Smooth muscle cell (in vitro differentiated cells): ENCODE measurements around the gene MCCC1. TPM values are rescaled to one million over a fixed set of nuclear protein-coding genes. Genes with fewer than 3 reads are reported as not detected.

Source experiments
- DNase-seq: peaks from one replicate; lab custom pipeline; 2025; ENCODE audit not compliant: unreplicated experiment; lab: John Stamatoyannopoulos, UW
- H2AFZ ChIP-seq: fragments of 200-600 bp; sonication (generic); 2 replicates; pipeline ENCODE4 v1.6.0; 2016; ENCODE audit warnings: antibody characterized with exemption, low read depth, mild to moderate bottlenecking
- H3F3A ChIP-seq: fragments of 200-600 bp; sonication (generic); 2 replicates; pipeline ENCODE4 v1.6.0; 2017; ENCODE audit warnings: antibody characterized with exemption, low read depth
- H3K27ac ChIP-seq: fragments of 200-600 bp; sonication (generic); 2 replicates; pipeline ENCODE4 v1.5.1; 2016; ENCODE audit warnings: low read depth, mild to moderate bottlenecking
- H3K27me3 ChIP-seq: fragments of 200-600 bp; sonication (generic); 2 replicates; pipeline ENCODE4 v1.6.1; 2016; ENCODE audit warnings: low read depth, mild to moderate bottlenecking
- H3K36me3 ChIP-seq: fragments of 200-600 bp; sonication (generic); 2 replicates; pipeline ENCODE4 v1.5.1; 2016; ENCODE audit warnings: low read depth
- H3K4me1 ChIP-seq: fragments of 200-600 bp; sonication (generic); 2 replicates; pipeline ENCODE4 v1.5.1; 2016; ENCODE audit warnings: low read depth
- H3K4me2 ChIP-seq: fragments of 200-600 bp; sonication (generic); 2 replicates; pipeline ENCODE4 v1.6.0; 2016; ENCODE audit warnings: mild to moderate bottlenecking
- H3K4me3 ChIP-seq: fragments of 200-600 bp; sonication (generic); 2 replicates; pipeline ENCODE4 v1.5.1; 2016; ENCODE audit warnings: mild to moderate bottlenecking
- H3K79me2 ChIP-seq: fragments of 200-600 bp; sonication (generic); 2 replicates; pipeline ENCODE4 v1.6.0; 2016; ENCODE audit warnings: low read depth, mild to moderate bottlenecking
- H3K9ac ChIP-seq: fragments of 200-600 bp; sonication (generic); 2 replicates; pipeline ENCODE4 v1.6.0; 2016; ENCODE audit warnings: low read depth
- H3K9me3 ChIP-seq: fragments of 200-600 bp; sonication (generic); replicated peaks from 2 replicates; pipeline ENCODE4 v1.5.1; 2016; ENCODE audit warnings: low read depth
- H4K20me1 ChIP-seq: fragments of 200-600 bp; sonication (generic); 2 replicates; pipeline ENCODE4 v1.6.0; 2016; ENCODE audit warnings: low read depth
- CTCF ChIP-seq: fragments of 200-600 bp; sonication (generic); IDR thresholded peaks from 2 replicates; pipeline ENCODE4 v1.5.1; 2017; ENCODE audit warnings: borderline replicate concordance, mild to moderate bottlenecking, antibody characterized with exemption; ENCODE audit not compliant: insufficient read depth, poor library complexity, severe bottlenecking
- WGBS: methylation state at CpG from one replicate; pipeline ENCODE4 v1.1.7; 2016; ENCODE audit warnings: low lambda C conversion rate; 5-methylcytosine and 5-hydroxymethylcytosine counted together
- polyA plus RNA-seq: library from polyadenylated mRNA; unstranded; fragments of >200 nt; fragmentation: Nextera tagmentation; extraction: Ambion mirVana; gene quantifications from 2 replicates; pipeline ENCODE4 v1.2.1, GENCODE V29; 2016
- total RNA-seq: library from RNA; depleted of rRNA; stranded (reverse); fragments of >200 nt; gene quantifications from 2 replicates; pipeline ENCODE4 v1.2.3, GENCODE V29; 2014

MCCC1 gene
- total and polyA plus RNA-seq, 2 experiments from 2014 or later = 10.4 to 12.1 TPM

- H3K4me2 ChIP-seq = no peak overlapping the region
- no peak overlapping the region for H3K9ac ChIP-seq
- H3K36me3 ChIP-seq = no peaks in the 10 kb centered on the region
- H3K4me3 ChIP-seq = no peak overlapping the region
- H3K79me2 ChIP-seq = no peaks in the 10 kb centered on the region
- no peaks in the 10 kb centered on the region for H3K9me3 ChIP-seq
- no peaks in the 10 kb centered on the region for H3K27me3 ChIP-seq
- no peaks in the 10 kb centered on the region for H3K4me1 ChIP-seq
- no peak for DNase-seq
- 93% methylated on average over 1 of the region's 1 CpG for WGBS
- H3F3A ChIP-seq = no peaks in the 10 kb centered on the region
- TF ChIP-seq CTCF = no peak
- H4K20me1 ChIP-seq = no peaks in the 10 kb centered on the region
- no peak overlapping the region for H3K27ac ChIP-seq
- no peak overlapping the region for H2AFZ ChIP-seq
Observed at GRCh38 chr3:183129243-183129642, 29.9 kb upstream of the MCCC1 start.

- TF ChIP-seq CTCF = no peak
- no peak overlapping the region for H3K9ac ChIP-seq
- H2AFZ ChIP-seq = no peak overlapping the region
- no peak overlapping the region for H3K4me3 ChIP-seq
- no peaks in the 10 kb centered on the region for H4K20me1 ChIP-seq
- H3F3A ChIP-seq = no peaks in the 10 kb centered on the region
- H3K4me2 ChIP-seq = no peak overlapping the region
- H3K79me2 ChIP-seq = no peaks in the 10 kb centered on the region
- no peaks in the 10 kb centered on the region for H3K27me3 ChIP-seq
- DNase-seq = no peak
- no peaks in the 10 kb centered on the region for H3K4me1 ChIP-seq
- no peaks in the 10 kb centered on the region for H3K36me3 ChIP-seq
- no peak overlapping the region for H3K27ac ChIP-seq
- 90% methylated on average over 3 of the region's 3 CpGs for WGBS
- H3K9me3 ChIP-seq = no peaks in the 10 kb centered on the region
Observed at GRCh38 chr3:183128709-183129108, 29.4 kb upstream of the MCCC1 start.

GRCh38 chr3:183123891-183124290 lies 24.6 kb upstream of the MCCC1 start:
- H3K4me1 ChIP-seq = no peaks in the 10 kb centered on the region
- no peaks in the 10 kb centered on the region for H3K9me3 ChIP-seq
- no peaks in the 10 kb centered on the region for H4K20me1 ChIP-seq
- WGBS = 66% methylated on average over 4 of the region's 4 CpGs
- no peak overlapping the region for H3K4me3 ChIP-seq
- H3K36me3 ChIP-seq = no peaks in the 10 kb centered on the region
- DNase-seq = no peak
- no peaks in the 10 kb centered on the region for H3K27me3 ChIP-seq
- no peaks in the 10 kb centered on the region for H3F3A ChIP-seq
- TF ChIP-seq CTCF = no peak
- no peak overlapping the region for H2AFZ ChIP-seq
- H3K27ac ChIP-seq = no peak overlapping the region
- H3K9ac ChIP-seq = no peak overlapping the region
- no peak overlapping the region for H3K4me2 ChIP-seq
- no peaks in the 10 kb centered on the region for H3K79me2 ChIP-seq

- H3K36me3 ChIP-seq = no peaks in the 10 kb centered on the region
- no peaks in the 10 kb centered on the region for H3K79me2 ChIP-seq
- no peaks in the 10 kb centered on the region for H3K4me1 ChIP-seq
- H3K4me3 ChIP-seq = no peak overlapping the region
- H3K27me3 ChIP-seq = peaks cover 4% of the 10 kb centered on the region
- H3F3A ChIP-seq = no peaks in the 10 kb centered on the region
- H2AFZ ChIP-seq = no peak overlapping the region
- H3K4me2 ChIP-seq = no peak overlapping the region
- no peaks in the 10 kb centered on the region for H4K20me1 ChIP-seq
- DNase-seq = no peak
- 17% methylated on average over 2 of the region's 2 CpGs for WGBS
- no peak overlapping the region for H3K27ac ChIP-seq
- no peak overlapping the region for H3K9ac ChIP-seq
- no peaks in the 10 kb centered on the region for H3K9me3 ChIP-seq
- peak; percentile 95 for TF ChIP-seq CTCF
Observed at GRCh38 chr3:183122257-183122932, 23.1 kb upstream of the MCCC1 start.
